HEK293 (cell line): ENCODE data around the gene TMEM236.

ENCODE experiments used
- BCL11B ChIP-seq: fragments of 450-650 bp; formaldehyde crosslinking; IDR thresholded peaks from 2 replicates; pipeline ENCODE4 v1.5.1; 2016; ENCODE audit warnings: low read depth, missing biosample characterization, missing genetic modification characterization
- SALL2 ChIP-seq: fragments of 450-650 bp; formaldehyde crosslinking; IDR thresholded peaks from 2 replicates; pipeline ENCODE4 v1.5.0; 2017; ENCODE audit warnings: missing biosample characterization, mild to moderate bottlenecking, missing genetic modification characterization, borderline replicate concordance
- SETDB1 ChIP-seq: IDR thresholded peaks from one replicate; pipeline ENCODE4 v1.6.1; 2017; ENCODE audit warnings: mild to moderate bottlenecking, low read length, moderate library complexity, mixed read lengths; ENCODE audit not compliant: insufficient read length
- TCF7L2 ChIP-seq: IDR thresholded peaks from 2 replicates; pipeline ENCODE4 v1.6.1; 2011; ENCODE audit warnings: low read depth, mild to moderate bottlenecking, inconsistent platforms, low read length, moderate library complexity, borderline replicate concordance
- TRIM28 ChIP-seq: IDR thresholded peaks from 2 replicates; pipeline ENCODE4 v1.6.1; 2011; ENCODE audit warnings: low read length, control low read depth, borderline replicate concordance
- ZBTB20 ChIP-seq: fragments of 450-650 bp; formaldehyde crosslinking; IDR thresholded peaks from 2 replicates; pipeline ENCODE4 v1.5.1; 2016; ENCODE audit warnings: missing biosample characterization, missing genetic modification characterization
- ZBTB7A ChIP-seq: fragments of 450-650 bp; formaldehyde crosslinking; IDR thresholded peaks from 2 replicates; pipeline ENCODE4 v1.5.1; 2016; ENCODE audit warnings: low read depth, missing biosample characterization, missing genetic modification characterization
- ZNF23 ChIP-seq: fragments of 450-650 bp; formaldehyde crosslinking; IDR thresholded peaks from 2 replicates; pipeline ENCODE4 v1.5.1; 2016; ENCODE audit warnings: missing biosample characterization, missing genetic modification characterization, borderline replicate concordance
- ZNF677 ChIP-seq: fragments of 450-650 bp; IDR thresholded peaks from 2 replicates; pipeline ENCODE4 v1.5.0; 2018; ENCODE audit warnings: missing biosample characterization, mild to moderate bottlenecking, missing genetic modification characterization, moderate library complexity
- ZNF777 ChIP-seq: fragments of 450-650 bp; formaldehyde crosslinking; IDR thresholded peaks from 2 replicates; pipeline ENCODE4 v1.5.1; 2017; ENCODE audit warnings: missing biosample characterization, missing genetic modification characterization, borderline replicate concordance
- ZNF837 ChIP-seq: fragments of 450-650 bp; formaldehyde crosslinking; IDR thresholded peaks from 2 replicates; pipeline ENCODE4 v1.5.1; 2016; ENCODE audit warnings: missing biosample characterization, missing genetic modification characterization
- TF ChIP-seq, protein P1 (sequence below): fragments of 450-650 bp; formaldehyde crosslinking; IDR thresholded peaks from 2 replicates; pipeline ENCODE4 v1.5.1; 2016; ENCODE audit warnings: missing biosample characterization, missing genetic modification characterization

GRCh38 chr10:17817790-17818189 is 65.8 kb downstream of the TMEM236 start:
- TF ChIP-seq, protein P1, sequence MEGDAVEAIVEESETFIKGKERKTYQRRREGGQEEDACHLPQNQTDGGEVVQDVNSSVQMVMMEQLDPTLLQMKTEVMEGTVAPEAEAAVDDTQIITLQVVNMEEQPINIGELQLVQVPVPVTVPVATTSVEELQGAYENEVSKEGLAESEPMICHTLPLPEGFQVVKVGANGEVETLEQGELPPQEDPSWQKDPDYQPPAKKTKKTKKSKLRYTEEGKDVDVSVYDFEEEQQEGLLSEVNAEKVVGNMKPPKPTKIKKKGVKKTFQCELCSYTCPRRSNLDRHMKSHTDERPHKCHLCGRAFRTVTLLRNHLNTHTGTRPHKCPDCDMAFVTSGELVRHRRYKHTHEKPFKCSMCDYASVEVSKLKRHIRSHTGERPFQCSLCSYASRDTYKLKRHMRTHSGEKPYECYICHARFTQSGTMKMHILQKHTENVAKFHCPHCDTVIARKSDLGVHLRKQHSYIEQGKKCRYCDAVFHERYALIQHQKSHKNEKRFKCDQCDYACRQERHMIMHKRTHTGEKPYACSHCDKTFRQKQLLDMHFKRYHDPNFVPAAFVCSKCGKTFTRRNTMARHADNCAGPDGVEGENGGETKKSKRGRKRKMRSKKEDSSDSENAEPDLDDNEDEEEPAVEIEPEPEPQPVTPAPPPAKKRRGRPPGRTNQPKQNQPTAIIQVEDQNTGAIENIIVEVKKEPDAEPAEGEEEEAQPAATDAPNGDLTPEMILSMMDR: no peak
- no peak for TF ChIP-seq BCL11B (tag by site-specific recombination)
- TF ChIP-seq ZNF23 (tag by site-specific recombination): no peak
- no peak for TF ChIP-seq ZBTB7A (tag by site-specific recombination)
- no peak for TF ChIP-seq TRIM28
- no peak for TF ChIP-seq ZNF837 (tag by site-specific recombination)
- TF ChIP-seq ZBTB20: no peak
- no peak for TF ChIP-seq SETDB1
- no peak for TF ChIP-seq SALL2 (tag by site-specific recombination)
- TF ChIP-seq ZNF777 (tag by site-specific recombination): no peak
- no peak for TF ChIP-seq TCF7L2
- TF ChIP-seq ZNF677 (tag by site-specific recombination): no peak
